ENCODE measurements around the gene PIAS1. TPM values are rescaled to one million over a fixed set of nuclear protein-coding genes. Genes with fewer than 3 reads are reported as not detected.
A peak's percentile ranks its signal among the peaks of the same experiment; 100 is the strongest.

PIAS1 gene
- total and polyA plus RNA-seq, 9 of the 15 experiments (the other 6 are each of a cell fraction or from before 2014, with no cell fraction given) = 18.0 to 59.1 (median 28.5) TPM

DNA sequence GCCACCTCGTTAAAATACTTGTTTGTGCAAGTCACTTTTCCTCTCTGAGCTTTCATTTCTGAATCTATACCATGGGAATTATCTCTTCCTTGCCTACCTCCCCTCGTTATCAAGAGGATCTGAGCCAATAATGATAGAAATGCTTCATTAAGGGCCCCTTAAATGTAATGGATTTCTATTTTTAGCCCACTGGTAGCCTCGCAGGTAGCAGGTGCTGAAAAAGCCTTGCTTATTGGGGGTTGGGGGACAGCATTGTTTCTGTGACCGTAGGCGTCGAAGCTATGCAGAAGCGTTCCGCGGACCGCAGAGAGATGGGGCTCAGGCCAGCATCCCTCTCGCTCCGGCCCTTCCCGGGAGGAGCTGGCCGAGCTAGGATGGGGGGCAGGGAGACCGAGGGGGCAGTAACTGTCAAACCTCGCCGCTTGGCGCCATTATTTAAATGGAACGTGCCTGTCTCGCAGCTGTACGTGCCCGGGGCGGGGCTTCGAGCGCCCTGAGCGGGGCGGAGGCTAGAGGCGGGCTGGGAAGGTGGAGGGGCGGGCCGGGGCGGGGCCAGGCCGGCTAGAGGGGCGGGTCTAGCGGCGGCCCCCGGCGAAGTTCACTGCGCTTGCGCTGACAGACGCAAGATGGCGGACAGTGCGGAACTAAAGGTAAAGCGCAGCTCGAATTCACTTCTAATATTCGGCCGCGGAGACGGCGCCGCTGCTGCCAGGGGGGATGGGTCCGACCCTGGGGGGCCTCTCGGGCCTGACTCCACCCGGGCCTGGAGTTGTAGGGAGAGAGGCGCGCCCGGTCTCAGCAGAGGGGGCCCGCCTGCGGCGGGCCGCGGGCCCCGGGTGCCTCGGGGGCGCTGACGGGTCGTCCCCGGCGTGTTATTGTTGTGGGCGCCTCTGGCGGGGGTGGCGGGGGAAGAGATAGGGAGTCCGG is at the start of gene PIAS1 (continued):
- TF ChIP-seq, protein P1, sequence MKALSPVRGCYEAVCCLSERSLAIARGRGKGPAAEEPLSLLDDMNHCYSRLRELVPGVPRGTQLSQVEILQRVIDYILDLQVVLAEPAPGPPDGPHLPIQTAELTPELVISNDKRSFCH (CRISPR knock-in tag; IDR thresholded peaks at IDR 0.05) = no peak
- TF ChIP-seq, protein P1 (tag; IDR thresholded peaks at IDR 0.05) = peak; percentile 56; the same call in 1 of the 2 replicates
- TF ChIP-seq SIX5 (IDR thresholded peaks at IDR 0.05; ENCODE audit: borderline replicate concordance in 1 of 2, insufficient read depth in 1 of 2, low read depth in 1 of 2, low read length in 2 of 2) (no peak), ZZZ3 (IDR thresholded peaks at IDR 0.05) (no peak), MGA (IDR thresholded peaks at IDR 0.05) (peak; percentile 97), USF2 (CRISPR knock-in tag; IDR thresholded peaks at IDR 0.05) (no peak), RFX1 (IDR thresholded peaks at IDR 0.05) (no peak), E2F6 (IDR thresholded peaks at IDR 0.05; ENCODE audit: borderline replicate concordance in 1 of 2, extremely low read depth in 1 of 2, insufficient read depth in 1 of 2, insufficient read length in 1 of 2, low read depth in 1 of 2, low read length in 1 of 2, poor library complexity in 1 of 2, severe bottlenecking in 1 of 2) (peak; percentile 91 to 98), HNRNPUL1 (IDR thresholded peaks at IDR 0.05; ENCODE audit: low read length) (no peak)

All from K562 (cell line).